GM18868 (cell line): ENCODE measurements around the gene BMP8B.
A peak's percentile ranks its signal among the peaks of the same experiment; 100 is the strongest.

Source experiments
- ATAC-seq: cut with Tn5 transposase; IDR thresholded peaks from one replicate; pipeline ENCODE4 v1.9.1; 2021; ENCODE audit warnings: mild to moderate bottlenecking, moderate library complexity; ENCODE audit not compliant: unreplicated experiment

BMP8B gene

DNA sequence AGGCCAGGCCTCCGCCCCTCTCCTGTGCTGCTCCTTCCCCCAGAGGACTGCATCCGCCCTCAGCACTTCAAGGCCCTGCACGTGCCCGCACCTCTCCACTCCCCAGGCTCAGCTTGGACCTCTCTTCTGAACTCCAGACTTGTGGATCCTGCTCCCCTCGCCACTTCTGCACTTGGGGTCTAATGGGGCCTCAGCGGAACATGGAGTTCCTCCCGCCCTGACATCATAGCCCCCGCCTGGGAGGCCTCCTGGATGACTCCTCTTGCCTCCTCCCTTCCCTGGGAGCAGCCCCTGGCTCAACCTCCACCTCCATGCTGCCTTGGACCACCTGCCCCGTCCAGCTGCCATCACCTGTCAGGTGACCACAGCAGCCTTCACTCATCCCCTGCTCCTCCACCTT is 27.6 kb downstream of the BMP8B start:
- no peak for ATAC-seq

- no peak for ATAC-seq
Observed at GRCh38 chr1:39760074-39761008, 28.3 kb downstream of the BMP8B start.

DNA sequence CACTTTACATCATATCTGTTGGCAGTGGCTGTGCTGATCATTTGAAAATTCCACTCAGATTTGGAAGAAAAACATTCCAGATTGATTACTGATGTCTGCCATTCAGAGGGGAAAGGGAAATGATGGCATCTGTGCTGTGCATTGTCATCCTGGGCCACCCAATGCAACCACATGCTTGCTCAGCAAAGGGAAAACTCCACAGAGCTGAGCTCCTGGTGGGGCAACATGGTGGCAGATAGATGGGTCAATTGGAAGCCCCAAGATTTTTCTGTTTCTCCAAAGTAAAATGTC is 29.3 kb downstream of the BMP8B start:
- no peak for ATAC-seq

DNA sequence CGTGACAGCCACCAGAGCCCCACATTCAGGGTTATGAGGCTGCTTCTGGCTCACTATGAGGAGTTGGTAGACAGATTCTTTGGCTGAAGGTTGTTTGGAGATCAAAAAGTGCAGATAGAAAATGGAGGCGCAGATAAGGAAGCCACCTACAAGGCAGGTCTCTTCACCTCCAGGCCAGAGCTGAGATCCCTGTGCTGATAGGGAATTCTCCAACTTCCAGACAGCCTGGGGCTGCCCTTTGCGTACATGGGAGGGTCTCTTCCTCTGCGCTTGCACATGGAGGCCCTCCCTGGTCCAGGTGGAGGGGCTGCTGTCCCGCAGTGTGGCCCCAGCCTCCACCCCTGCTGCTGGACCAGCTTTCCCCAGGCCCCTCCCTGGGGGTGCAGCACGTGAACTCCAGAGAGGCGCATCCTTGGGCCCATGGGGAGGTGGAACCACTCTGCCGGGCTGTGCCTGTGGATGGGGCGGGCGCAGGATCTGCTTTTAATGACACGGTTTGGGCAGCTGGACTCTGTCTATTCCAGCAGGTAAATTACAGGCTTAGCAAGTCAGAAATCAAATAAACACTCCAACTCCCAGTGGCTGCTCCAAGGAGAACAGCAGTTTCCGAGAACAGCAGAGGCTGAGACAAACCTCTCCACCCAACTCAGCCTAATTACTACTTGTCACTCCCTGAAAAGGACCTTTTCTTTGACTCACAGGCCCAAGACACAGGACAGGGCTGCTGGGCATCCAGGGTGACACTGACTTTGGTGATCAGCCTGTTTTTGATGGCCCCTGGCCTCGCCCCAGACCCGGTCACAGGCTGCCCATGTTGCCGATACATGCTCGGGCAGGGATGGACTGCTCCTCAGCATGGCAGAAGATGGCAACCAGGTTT is 29.9 kb downstream of the BMP8B start:
- no peak for ATAC-seq

GRCh38 chr1:39757501-39757900 is 31.2 kb downstream of the BMP8B start:
- no peak for ATAC-seq

- ATAC-seq, result no peak
Observed at GRCh38 chr1:39755965-39756659, 32.6 kb downstream of the BMP8B start.

- no peak for ATAC-seq
Observed at GRCh38 chr1:39754906-39755504, 33.7 kb downstream of the BMP8B start.

DNA sequence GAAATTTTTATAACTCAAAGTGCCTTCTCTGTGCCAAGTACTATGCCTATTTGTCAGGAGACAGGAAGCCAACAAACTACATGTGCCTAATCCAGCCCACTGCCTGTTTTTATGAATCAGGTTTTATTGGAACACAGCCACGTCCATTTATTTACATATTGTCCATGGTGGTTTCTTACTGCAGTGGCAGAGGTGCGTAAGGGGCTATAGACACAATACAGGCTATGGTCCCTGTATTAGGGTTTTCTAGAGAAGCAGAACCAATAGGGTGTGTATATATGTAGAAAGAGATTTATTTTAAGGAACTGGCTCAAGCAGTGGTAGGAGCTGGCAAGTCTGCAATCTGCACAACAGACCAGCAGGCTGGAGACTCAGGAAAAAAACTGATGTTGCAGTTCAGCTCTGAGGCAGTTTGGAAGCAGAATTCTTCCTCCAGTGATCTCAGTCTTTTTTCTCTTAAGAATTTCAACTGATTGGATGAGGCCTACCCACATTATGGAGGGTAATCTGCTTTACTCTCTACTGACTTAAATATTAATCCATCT is 34.6 kb downstream of the BMP8B start:
- ATAC-seq, result no peak

DNA sequence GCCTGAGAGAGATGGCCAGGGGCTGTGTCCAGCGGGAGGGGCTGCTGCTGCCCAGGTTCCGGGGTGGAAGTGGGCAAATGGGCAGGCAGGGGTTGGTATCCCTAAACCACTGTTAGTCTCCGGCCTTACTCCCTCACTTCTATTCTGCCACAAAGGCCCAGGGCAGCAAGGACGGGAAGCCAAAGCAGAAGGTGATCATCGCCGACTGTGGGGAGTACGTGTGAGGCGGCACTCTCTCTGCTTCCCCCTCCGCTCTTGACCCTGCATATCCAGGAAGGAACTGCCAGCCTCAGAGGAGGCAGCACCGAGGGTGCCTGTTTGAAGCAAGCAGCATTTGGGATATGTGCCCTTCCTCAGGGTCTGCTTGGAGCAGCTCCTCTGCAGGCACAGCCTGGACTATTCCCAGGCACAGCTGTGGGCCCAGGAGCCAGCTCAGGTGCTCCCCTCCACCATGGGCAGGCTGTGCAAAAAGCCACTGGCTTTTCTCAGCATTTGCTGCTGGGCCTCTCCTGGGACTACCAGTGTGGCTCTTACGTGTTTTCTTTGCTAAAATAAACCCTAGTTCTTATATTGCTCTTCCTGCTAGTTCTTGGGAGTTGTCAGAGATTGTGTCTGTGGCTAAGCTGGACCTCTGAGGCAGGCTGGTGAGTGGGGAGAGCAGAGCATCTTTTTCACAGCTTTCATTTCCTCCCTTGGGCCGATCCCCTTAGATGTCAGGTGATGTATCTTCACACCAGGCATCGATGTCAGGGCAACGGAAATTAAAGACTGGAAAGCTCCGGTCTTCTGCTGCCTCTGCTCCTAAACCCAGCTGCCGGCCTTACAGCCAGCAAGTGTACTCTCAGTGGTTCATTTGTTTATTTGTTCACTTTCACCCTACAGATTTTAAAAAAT is 35.3 kb downstream of the BMP8B start:
- ATAC-seq, result no peak

GRCh38 chr1:39752703-39753102 is 36.0 kb downstream of the BMP8B start:
- ATAC-seq, result no peak

GRCh38 chr1:39751595-39751994 is 37.1 kb downstream of the BMP8B start:
- ATAC-seq, result no peak

DNA sequence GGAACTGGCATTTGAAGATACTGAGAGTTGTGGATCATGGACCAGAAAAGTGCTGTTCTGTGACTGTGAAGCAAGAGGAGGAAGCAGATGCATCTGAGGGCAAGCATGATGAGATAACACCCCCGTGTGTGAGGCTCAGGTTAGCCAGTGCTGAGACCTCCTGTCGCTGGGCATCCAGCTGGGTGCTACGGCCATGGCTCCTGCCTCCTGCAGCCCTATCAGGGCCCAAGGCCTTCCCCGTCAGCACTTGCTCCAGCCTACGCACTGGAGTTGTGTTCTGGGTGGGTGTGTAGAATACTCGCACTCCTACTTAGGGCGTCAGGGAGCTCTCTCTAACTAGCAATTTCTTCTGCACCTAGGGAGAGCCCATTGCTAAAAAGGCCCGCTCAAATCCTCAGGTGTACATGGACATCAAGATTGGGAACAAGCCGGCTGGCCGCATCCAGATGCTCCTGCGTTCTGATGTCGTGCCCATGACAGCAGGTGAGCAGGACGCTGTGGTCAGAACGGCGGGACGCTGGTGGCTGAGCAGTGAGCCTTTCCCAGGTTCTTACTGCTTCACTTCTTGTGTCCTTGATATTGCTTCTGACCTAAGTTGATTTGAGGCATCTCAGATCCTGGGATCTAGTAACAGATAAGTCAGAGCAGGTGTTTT is 43.5 kb downstream of the BMP8B start:
- no peak for ATAC-seq

- ATAC-seq, result peak; percentile 81
Observed at GRCh38 chr1:39738622-39739366, 49.9 kb downstream of the BMP8B start, which contains the start of gene PPIE. TSS of gene PPIE (plus strand) at chr1:39738882. CDS start at chr1:39738901, 19 bp downstream.

DNA sequence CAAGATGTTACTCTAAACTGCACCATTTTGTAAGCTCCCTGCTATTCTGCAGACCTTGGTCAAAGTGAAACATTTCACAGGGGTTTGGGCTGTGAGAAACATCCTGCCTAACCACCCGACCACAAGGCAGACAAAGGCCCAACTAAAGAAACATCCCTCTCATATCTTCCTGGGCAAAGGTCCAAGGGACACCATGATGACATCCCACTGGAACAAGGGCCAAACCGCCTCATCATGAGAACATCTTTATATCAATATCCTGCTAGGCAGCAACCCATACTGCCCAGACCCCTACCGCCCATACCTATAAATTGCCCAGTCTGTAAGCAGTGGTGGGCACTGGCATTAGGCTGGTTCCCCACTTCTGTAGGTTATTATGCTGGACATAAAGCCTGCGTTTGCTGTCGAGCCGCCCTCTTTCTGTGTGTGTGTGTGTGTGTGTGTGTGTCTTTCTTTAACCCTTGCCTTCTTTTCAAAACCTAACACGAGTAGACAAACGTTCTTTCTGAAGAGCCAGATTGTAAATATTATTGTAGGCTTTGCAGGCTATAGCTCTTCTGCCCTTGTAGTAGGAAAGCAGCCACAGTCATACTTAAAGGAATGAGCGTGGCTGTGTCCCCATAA is 51.0 kb downstream of the BMP8B start:
- no peak for ATAC-seq

DNA sequence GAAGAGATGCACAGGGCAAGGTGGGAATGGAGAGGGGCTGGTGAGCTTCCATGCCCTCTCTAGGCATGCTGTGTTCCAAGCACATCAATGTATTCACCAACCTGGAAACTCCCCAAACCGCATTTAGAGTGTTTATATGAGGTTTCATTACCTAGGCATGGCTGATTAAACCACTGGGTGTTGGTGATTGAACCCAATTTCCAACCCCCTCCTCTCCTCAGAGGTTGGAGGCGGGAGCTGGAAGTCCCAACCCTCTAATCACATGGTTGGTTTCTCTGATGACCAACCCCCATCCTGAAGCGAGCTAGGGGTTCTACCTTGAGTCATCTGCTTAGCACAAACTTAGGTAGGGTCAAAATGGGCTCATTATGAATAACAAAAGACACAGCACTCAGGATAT is 52.9 kb downstream of the BMP8B start:
- no peak for ATAC-seq

- no peak for ATAC-seq
Observed at GRCh38 chr1:39733161-39733560, 55.5 kb downstream of the BMP8B start.

GRCh38 chr1:39732730-39733129 is 55.9 kb downstream of the BMP8B start:
- ATAC-seq, result no peak

DNA sequence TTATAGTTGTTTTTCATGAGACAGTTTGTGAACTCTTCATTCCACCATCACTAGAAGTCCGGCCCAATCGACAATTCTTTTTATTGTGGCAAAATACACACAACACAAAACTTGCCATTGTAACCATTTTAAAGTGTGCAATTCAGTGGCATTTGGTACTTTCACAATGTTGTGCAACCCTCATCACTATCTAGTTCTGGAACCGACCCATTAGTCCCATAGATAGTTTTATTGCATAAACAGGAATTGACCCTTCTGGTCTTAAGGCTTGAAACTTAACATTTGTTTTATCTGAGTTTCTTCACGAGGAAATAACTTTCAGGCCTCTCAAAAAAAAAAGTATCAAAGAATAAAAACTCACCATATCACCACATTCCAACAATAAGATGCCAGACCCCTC is 58.8 kb downstream of the BMP8B start:
- ATAC-seq, result no peak
